Measurements from ENCODE around the gene FBLIM1.

DNA sequence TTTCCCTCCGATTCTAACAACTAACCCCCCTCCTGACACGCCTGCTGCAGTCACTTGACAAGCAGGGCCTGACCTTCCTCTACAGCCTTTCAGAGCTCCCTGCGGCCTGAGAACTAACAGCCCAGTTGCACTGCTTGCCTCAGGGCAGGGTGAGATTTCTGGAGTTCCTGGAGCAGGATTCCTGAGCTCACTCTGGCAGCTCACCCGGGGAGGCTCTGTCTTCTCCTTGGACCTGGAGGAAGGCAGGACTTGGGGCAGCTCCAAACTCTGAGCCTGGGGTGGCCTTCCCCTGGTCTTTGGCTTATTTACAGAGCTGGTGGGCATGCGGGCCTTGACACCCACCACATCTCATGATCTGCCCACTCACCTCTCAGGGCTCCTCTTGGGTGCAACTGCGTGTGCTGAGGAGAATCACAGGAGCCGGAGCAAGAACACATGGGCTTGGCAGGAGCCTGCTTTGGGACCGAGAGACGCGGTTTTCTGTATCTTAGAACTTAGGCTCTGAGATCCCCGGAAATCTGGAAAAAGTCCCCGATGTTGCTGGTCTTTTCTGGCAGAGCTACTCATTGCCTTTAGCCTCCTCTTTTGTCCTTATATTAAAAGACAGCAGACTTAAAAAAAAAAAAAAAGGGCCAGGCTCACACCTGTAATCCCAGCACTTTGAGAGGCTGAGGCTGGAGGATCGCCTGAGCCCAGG is 35.6 kb upstream of the FBLIM1 start:
- TF ChIP-seq TSHZ1 (tag by site-specific recombination; IDR thresholded peaks at IDR 0.05; ENCODE audit: borderline replicate concordance): no peak
- TF ChIP-seq ZNF596 (tag by site-specific recombination; IDR thresholded peaks at IDR 0.05): no peak
- no peak for TF ChIP-seq CTCF (tag by site-specific recombination; IDR thresholded peaks at IDR 0.05)
- no peak for TF ChIP-seq ZNF664 (tag by site-specific recombination; IDR thresholded peaks at IDR 0.05)
- no peak for TF ChIP-seq ZNF302 (tag by site-specific recombination; IDR thresholded peaks at IDR 0.05; ENCODE audit: low read depth)
- TF ChIP-seq ZNF792 (tag by site-specific recombination; IDR thresholded peaks at IDR 0.05): no peak
- TF ChIP-seq KLF9 (tag by site-specific recombination; IDR thresholded peaks at IDR 0.05; ENCODE audit: low read depth): no peak
- no peak for TF ChIP-seq ZBTB17 (tag by site-specific recombination; IDR thresholded peaks at IDR 0.05)
- TF ChIP-seq TCF7L2 (IDR thresholded peaks at IDR 0.05; ENCODE audit: borderline replicate concordance, low read depth, low read length): no peak
- TF ChIP-seq KLF1 (tag by site-specific recombination; IDR thresholded peaks at IDR 0.05): no peak

Data from HEK293 (cell line).